ENCODE results near the gene TBC1D22A.

DNA sequence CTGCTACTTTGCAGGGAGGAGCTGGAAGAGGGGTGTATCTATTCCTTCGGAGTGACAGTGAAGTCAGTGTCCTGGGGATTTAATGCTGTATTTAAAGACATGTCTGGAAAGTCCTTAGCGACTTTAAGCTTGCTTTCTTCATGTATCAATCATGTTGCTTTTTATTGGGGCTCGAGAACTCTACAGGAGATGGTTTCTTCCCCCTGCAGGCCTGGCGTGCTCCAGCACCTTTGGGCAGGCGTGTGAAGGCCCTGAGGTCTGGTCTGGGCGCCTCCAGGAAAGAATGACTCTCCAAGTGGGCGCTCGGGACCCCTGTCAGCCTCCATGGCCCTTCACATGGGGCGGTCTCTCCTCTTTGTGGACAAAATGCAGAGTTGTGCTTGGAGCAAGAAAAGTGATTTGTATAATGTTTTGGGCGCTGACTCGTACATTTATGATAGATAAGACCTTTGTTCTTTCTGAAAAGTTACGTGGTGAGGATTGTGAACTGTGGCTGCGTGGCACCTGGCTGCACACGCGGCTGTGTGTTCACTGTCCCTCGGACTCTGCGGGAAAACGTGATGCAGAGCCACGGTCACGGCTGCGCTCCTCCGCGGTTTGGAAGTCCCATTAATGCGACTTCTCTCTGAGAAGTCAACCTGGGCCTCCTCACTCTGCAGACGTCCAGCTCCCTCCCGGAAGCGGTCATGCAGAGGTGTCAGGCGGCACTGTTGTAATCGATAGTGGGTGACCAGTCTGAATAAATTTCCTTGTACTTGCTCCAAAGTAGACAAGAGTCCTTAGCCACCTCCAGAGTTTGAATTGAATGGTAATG is 282.5 kb downstream of the TBC1D22A start:
- TF ChIP-seq, protein P1, sequence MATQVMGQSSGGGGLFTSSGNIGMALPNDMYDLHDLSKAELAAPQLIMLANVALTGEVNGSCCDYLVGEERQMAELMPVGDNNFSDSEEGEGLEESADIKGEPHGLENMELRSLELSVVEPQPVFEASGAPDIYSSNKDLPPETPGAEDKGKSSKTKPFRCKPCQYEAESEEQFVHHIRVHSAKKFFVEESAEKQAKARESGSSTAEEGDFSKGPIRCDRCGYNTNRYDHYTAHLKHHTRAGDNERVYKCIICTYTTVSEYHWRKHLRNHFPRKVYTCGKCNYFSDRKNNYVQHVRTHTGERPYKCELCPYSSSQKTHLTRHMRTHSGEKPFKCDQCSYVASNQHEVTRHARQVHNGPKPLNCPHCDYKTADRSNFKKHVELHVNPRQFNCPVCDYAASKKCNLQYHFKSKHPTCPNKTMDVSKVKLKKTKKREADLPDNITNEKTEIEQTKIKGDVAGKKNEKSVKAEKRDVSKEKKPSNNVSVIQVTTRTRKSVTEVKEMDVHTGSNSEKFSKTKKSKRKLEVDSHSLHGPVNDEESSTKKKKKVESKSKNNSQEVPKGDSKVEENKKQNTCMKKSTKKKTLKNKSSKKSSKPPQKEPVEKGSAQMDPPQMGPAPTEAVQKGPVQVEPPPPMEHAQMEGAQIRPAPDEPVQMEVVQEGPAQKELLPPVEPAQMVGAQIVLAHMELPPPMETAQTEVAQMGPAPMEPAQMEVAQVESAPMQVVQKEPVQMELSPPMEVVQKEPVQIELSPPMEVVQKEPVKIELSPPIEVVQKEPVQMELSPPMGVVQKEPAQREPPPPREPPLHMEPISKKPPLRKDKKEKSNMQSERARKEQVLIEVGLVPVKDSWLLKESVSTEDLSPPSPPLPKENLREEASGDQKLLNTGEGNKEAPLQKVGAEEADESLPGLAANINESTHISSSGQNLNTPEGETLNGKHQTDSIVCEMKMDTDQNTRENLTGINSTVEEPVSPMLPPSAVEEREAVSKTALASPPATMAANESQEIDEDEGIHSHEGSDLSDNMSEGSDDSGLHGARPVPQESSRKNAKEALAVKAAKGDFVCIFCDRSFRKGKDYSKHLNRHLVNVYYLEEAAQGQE (IDR thresholded peaks at IDR 0.05; ENCODE audit: borderline replicate concordance), result no peak
- TF ChIP-seq TAF1 (IDR thresholded peaks at IDR 0.05; ENCODE audit: low read depth) (no peak), EZH2 (IDR thresholded peaks at IDR 0.05; ENCODE audit: borderline replicate concordance, insufficient read depth, low read length, poor library complexity, severe bottlenecking) (no peak), EP300 (conservative IDR thresholded peaks at IDR 0.05; ENCODE audit: poor library complexity, severe bottlenecking) (no peak), POLR2AphosphoS5 (IDR thresholded peaks at IDR 0.05) (no peak), RAD21 (conservative IDR thresholded peaks at IDR 0.05) (no peak), MXI1 (conservative IDR thresholded peaks at IDR 0.05; ENCODE audit: poor library complexity, severe bottlenecking) (no peak), SMC3 (conservative IDR thresholded peaks at IDR 0.05; ENCODE audit: poor library complexity) (no peak)
- TF ChIP-seq, protein P2, sequence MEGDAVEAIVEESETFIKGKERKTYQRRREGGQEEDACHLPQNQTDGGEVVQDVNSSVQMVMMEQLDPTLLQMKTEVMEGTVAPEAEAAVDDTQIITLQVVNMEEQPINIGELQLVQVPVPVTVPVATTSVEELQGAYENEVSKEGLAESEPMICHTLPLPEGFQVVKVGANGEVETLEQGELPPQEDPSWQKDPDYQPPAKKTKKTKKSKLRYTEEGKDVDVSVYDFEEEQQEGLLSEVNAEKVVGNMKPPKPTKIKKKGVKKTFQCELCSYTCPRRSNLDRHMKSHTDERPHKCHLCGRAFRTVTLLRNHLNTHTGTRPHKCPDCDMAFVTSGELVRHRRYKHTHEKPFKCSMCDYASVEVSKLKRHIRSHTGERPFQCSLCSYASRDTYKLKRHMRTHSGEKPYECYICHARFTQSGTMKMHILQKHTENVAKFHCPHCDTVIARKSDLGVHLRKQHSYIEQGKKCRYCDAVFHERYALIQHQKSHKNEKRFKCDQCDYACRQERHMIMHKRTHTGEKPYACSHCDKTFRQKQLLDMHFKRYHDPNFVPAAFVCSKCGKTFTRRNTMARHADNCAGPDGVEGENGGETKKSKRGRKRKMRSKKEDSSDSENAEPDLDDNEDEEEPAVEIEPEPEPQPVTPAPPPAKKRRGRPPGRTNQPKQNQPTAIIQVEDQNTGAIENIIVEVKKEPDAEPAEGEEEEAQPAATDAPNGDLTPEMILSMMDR (IDR thresholded peaks at IDR 0.05; ENCODE audit: poor library complexity, severe bottlenecking), result no peak
